Fibroblast of skin of back (primary cell): ENCODE results near the gene CFAP97D2. TPM values are rescaled to one million over a fixed set of nuclear protein-coding genes. Genes with fewer than 3 reads are reported as not detected.
"Not testable (repeated sequence)": the region's sequence is repeated elsewhere in the genome, so short reads cannot be mapped to it uniquely, and the experiment has no call there.

Source experiments
- DNase-seq: peaks from one replicate; pipeline ENCODE4 v3.0.0-alpha.2; 2013
- polyA plus RNA-seq, 2 experiments: library from polyadenylated mRNA; unstranded; fragments of 120-200 nt; gene quantifications; one replicate each; pipeline ENCODE4 v1.2.1, GENCODE V29; 2013; ENCODE audit not compliant: insufficient read length in 2 of 2

The CFAP97D2 gene
- not detected for polyA plus RNA-seq (2013, experiment 1 of 2; ENCODE audit: insufficient read length)
- not detected for polyA plus RNA-seq (2013, experiment 2 of 2; ENCODE audit: insufficient read length)

DNA sequence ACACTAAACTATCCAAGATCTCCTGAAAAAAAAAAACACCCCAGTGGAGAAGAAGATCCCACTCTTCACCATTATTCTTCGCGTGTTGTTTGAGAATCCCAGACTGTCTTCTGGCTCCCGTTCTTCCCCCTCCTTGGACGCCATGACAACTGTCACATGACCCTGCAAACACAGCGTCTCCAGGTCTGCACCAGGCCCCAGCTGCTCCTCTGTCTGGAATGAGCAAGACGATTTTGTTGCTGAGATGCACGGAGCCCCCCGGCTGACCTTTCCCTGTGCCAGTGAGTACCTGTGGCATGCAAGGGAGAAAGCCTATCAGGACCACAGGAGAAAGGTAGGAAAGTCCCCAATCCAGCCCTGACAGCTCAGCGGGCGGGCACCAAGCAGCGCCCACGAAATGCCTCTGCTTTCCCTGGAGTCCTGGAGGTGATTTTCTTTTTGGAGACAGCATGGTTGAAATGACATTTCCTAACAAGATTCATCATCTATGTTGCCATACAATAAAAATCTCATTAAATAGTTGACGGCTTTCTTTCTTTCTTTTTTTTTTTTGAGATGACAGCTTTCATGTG lies at the start of gene CFAP97D2:
Gene CFAP97D2 (plus strand): TSS at position 171 of the 572 bp plus-strand sequence. CDS start 74 bp downstream, at position 245.
- no peak for DNase-seq

DNA sequence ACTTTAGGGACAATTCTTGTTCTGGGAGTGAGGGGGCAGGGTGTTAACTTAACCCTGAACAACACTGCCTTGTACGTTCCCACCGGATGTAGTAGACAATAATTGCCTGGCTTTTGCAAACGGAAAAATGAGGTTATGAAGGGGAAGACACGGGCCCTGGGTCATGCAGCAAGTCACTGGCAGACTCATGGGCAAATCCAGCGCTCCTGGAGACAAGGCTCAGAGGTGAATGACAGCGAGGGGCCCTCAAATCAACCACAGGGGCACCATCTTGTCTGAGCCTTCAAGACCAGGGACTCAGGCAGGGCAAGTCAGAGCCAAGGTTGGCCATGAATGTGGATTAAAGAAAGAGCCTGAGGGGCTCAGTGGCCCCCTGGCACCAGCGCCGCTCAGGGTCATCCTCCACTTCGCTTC lies 49.4 kb upstream of the CFAP97D2 start:
- DNase-seq = no peak

DNA sequence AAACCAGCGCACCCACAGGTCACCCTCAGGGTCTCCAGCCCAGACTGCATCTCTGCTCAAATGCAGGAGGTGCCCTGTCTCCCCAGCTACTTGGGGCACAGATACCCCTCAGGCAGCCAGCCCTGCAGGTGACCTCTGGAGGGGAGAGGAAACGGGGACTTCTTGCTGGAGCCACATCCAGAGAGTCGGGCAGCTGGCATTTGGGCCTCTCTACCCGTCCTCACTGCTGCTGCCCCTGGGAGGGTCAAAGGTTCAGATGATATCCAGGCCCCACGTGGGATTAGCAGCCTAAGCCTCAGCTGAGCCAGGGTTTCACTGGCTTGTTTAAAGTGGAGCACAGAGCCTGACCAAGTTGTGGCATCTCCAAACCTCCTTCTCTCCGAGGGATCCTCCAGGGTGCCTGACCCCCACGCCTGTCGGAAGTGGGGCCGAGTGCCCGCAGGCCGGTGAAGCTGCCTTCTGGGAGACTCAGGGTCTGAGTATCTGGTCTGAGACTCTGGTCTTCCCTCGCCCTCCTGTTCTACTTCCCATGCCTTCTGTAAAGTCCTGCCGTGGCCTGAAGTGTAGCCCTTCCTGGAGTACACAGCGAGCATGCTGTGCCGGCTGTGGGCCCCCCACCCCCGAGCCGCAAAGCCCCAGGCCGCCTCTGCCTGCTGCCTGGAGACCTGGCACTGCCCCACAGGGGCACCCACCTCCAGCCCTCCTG lies 48.8 kb upstream of the CFAP97D2 start:
- no peak for DNase-seq

DNA sequence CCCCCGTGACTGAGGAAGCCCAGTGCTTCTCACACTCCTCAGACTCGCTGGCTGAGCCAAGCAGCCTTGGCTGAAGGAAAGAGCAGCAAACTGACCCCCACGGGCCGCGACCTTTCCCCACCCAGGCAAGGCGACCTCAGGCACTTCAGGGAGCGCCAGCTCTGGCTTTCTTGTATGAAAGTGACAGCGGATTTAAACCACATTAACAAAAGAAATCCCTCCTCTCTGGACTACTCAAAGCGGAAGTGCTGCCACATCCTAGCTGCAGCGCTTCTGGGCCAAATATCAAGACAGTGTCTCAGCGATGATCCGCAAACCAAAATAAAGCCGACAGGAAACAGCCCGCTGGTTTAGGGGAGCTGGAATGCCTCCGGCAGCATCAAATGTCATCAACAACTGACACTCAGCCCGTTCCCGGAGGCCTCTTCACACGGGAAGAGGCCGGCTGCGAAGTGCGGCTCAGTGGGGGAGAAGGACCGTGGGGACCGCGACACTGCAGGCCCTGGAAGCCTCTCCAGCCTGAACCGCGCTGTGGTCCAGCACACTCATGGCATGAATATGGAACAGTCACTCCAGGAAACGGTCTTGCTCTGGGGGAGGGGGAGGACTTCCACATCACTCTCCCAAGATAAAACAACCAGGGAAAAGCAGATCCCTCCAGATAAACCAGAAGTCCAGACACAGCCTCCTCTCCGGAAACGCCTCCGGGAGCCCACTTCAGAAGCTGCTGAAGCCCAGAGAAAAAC lies 48.0 kb upstream of the CFAP97D2 start:
- peak; percentile 99 for DNase-seq

DNA sequence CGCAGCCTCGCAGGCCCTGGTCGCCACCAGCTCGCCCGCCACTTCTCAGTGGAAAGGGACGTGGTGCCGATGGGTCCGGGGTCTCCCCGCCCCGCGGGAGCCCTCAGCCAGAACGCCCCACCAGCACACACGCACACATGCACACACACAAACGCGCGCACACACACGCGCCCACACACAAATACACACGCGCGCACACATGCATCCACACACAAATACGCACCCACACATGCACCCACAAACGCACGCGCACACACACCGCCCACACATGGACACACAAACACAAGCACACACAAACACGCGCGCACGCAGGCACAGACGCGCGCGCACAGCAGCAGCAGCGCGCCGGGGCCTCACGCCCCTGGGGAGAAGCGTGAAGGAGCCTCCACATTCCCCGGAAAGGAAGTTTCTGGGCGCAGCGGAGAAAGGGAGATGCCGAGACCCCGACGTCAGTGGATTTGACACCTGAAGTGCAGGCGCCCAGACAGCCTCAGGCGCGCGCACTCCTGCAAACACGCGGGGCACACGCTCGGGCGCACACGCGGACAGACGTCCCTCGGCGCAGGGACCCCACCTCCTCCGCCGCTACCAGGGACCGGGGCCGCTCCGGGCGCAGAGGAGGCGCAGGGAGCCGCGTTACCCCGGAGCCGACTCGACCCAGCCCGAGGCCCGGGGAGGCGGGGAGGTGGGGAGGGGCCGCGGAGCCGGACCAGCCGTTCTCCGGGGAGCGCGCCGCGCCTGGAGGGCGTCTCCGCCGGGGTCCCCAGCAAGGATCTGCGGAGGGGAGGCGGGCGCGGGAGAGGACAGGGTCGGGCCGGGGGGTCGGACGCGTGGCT lies 47.3 kb upstream of the CFAP97D2 start:
- DNase-seq = peak; percentile 33

DNA sequence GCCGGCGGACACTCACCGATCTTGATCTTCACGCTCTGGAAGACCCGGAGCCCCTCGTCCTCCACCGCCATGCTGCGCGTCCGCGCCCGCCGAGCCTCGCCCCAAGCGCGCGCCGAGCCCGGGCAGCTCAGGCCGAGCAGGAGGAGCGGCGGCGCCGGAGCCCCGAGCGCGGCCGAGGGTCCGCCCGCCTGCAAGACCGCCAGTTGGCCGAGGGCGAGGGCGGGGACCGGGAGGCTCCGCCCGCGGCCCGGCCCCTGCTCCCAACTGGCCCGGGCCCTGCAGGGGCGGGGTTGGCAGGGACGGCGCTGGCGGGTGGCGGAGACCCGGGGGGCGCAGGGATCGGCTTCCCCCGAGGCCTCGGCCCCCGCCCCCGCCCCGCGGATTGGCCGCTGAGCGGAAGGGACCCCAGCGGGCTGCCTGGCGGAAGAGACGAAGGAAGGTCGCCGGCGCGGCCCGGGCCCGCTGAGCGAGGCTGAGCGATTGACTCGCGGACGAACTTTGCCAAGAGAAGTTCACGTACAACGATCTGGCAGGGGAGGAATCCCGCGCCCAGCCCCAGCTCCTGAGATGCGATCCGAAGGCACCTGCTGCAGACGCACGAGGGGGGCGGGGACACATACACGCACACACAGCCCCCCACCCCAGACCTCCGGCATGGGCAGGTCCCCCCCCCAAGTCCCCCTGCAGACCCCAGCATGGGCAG lies 46.5 kb upstream of the CFAP97D2 start, which contains the start of gene RASA3:
Gene RASA3 (minus strand): TSS at position 205 of the 703 bp plus-strand sequence. CDS start 134 bp downstream, at position 71.
- peak; percentile 84 for DNase-seq

DNA sequence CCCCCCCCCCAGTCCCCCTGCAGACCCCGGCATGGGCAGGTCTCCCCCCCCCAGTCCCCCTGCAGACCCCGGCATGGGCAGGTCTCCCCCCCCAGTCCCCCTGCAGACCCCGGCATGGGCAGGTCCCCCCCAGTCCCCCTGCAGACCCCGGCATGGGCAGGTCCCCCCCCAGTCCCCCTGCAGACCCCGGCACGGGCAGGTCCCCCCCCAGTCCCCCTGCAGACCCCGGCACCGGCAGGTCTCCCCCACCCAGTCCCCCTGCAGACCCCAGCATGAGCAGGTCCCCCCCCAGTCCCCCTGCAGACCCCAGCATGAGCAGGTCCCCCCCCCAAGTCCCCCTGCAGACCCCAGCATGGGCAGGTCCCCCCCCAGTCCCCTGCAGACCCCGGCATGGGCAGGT lies 45.9 kb upstream of the CFAP97D2 start:
- DNase-seq = not testable (repeated sequence)

DNA sequence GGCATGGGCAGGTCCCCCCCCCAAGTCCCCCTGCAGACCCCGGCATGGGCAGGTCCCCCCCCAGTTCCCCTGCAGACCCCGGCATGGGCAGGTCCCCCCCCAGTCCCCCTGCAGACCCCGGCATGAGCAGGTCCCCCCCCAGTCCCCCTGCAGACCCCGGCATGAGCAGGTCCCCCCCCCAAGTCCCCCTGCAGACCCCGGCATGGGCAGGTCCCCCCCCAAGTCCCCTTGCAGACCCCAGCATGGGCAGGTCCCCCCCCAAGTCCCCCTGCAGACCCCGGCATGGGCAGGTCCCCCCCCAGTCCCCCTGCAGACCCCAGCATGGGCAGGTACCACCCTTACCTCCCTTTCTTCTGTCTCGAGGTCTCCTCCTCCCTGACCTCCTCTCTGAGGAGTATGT lies 45.5 kb upstream of the CFAP97D2 start:
- not testable (repeated sequence) for DNase-seq

DNA sequence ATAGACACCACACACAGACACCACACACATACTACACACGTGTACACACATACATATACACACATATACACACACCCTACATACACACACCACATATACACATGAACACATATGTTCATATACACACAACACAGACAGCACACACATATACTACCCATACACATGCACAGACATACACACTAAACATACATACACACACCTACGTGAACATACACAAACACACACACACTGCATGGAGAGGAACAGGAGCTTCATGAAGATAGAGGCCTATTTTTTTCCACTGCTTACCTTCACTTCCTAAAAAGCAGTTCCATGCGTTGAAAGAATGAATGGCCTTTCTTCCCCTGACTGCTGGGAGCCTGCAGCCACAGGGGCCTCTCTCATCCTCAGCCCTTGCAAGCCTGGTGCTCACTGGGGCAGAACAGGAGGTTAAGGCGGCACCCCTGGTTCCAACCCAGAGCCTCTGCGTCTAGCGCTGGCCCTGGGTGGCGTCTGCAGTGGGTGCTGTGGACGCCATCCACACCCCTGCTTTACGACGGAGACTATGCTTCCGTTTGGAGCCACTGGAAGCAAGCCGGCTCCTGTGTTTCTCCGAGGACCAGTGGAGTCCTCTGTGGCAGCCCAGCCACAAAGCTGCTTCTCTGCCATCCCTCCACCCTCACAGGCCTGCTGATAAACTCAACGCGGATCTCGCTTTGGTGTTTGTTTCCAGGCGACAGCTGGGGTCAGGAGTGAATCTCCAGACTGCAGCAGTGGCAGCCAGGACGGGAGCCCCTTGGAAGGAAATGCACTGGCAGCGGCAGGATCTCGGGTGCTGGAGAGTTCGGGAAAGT lies 44.7 kb upstream of the CFAP97D2 start:
- no peak for DNase-seq

DNA sequence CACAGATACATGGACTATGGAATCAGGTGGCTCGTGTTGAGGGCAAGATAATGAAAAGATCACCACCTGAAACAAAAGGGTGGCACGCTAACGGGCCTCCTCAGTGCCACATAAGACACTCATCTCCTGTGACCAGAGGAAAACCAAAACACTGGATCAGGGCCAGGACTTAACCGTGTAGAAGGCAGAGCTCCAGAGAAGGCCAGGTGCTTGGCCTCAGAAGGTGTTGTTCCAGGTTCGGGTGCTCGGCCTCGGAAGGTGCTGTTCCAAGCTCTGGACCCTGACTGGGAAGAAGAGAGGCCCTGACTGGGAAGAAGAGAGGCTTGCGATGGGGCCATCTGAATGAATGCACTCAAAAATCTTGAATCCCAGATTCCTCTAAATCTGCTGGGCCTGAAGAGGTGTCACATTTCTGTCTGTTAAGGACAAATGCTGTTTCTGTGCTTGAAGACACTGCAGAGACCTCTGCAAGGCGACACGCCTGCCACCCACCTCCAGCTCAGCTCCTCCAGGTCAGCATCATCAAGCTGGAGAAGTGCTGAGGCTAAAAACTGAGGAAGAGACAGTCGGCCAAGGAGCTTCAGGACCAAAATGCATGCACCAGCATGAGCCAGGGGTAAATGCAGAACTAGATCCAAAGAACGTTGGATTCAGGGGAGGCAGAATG lies 44.0 kb upstream of the CFAP97D2 start:
- DNase-seq = no peak

DNA sequence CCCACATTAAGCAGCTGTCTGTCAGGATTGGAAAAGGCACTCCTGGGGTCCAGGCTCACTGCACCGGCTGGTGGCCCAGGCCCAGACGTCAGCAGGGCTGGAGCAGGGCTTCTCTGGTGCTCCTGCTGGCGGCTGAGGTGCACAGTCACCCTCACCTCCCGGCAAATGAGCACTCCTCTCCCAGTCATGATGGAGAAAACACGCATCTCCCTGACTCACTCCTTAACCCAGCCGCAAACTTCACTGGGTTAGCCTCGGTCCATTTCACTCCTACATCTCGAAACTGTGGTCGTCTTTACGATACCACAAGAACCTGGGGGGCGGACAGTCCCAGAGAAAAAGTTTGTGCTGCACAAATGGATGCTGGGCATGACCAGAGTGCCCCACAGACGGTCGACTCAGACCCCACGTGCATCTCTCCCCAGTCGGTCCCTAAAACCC lies 43.3 kb upstream of the CFAP97D2 start:
- DNase-seq = no peak

DNA sequence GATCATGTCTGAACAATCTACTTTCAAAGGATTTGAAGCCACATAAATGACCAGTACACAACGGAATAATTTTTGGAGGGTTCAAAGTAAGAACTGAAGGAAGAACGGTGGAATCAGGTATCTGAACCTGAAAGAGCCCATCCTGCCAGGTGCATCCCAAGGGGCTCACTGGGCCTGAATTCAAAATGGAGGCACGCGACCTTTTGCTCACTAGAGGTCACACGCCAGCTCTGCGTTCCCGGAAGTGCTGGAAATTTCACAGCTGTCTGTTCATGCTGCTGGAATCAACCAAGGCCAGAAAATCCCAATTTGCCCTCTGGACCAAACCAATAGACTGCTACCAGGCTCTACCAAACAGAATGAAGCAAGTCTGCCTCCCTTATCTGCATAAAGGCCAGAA lies 42.5 kb upstream of the CFAP97D2 start:
- DNase-seq = no peak

DNA sequence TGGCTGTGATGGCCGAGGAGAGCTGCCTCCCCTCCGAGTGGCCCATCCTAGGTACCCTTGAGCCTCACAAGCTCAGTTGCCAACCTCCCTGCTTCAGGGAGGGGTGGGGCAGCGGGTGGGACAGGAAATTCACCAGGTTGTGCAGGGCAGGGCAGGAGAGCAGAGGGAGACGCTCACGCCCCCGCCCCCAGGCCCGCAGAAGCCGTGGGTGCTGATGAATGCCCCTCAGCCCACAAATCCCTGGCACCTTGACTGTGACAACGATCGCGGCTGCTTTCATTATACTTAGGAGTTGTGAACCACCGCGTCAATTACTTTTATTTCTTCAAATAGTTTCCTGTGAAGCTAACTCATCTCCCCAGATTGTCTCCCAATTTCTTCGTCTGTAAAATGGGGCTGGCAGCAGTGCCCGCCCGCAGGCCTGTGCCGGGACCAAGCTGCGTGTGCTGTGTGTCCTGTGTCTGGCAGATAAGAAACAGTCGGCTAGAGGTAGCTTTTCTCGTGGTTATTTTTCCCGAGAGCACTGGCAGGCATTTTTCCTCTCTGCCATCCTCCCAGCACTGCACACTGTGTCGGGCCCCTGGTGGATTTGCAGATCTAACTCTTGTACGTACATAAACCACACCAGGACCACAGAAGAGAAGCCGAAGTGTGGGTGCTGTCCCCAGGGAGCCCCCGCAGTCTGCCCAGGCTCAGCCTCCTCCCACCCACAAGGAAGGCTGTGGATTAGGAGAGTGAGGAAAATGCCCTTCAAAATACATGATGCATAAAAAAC lies 38.7 kb upstream of the CFAP97D2 start:
- DNase-seq = no peak

DNA sequence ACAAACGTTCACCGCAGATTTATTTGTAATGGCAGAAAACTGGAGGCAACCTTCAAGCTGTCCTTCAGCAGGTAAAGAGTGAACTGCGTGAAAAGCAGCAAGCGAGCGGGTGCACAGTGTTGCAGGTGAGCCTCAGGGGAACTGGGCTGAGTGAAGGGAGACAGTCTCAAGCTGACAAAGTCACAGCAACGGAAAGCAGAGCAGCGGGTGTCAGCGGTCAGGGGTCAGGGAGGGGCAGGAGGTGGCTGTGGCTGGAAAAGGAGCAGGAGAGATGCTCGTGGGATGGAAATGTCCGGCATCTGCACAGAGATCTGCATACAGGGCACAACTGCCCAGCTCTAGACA lies 38.2 kb upstream of the CFAP97D2 start:
- no peak for DNase-seq

DNA sequence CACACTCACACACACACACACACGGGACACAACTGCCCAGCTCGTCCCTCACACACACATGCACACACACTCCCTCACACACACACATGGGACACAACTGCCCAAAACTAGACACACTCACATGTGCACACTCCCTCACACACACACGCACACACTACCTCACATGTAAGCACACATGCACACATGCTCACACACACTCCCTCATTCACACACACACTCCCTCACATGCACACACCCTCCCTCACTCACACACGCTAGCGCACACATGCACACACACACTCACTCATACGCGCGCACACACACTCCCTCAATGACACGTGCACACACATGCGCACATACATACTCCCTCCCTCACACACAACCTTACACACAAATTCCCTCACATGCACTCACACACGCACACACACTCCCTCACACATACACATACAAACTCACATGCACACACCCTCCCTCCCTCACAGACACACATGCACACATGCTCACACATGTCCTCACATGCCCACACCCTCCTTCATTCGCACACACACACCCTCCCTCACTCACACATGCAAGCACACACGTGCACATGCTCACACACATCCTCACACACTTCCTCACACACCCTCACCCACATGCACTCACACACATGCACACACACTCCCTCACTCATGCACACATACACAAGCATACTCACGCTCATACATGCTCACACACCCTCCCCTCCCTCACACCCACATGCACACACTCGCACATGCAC lies 37.6 kb upstream of the CFAP97D2 start:
- no peak for DNase-seq

DNA sequence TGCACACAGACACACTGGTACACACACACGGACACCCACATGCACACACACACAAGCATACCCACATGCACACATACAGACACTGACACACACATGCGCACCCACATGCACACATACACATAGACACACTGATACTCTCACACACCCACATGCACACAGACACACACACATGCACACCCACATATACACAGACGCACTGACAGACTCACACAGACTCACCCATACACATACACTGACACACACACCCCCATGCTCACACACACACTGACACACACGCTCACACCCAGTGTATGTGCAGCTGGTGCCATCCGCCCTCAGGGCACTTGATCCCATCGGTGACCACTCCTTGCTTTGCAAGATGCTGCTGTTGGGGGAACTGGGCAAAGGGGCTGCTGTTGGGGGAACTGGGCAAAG lies 36.9 kb upstream of the CFAP97D2 start:
- DNase-seq = no peak

DNA sequence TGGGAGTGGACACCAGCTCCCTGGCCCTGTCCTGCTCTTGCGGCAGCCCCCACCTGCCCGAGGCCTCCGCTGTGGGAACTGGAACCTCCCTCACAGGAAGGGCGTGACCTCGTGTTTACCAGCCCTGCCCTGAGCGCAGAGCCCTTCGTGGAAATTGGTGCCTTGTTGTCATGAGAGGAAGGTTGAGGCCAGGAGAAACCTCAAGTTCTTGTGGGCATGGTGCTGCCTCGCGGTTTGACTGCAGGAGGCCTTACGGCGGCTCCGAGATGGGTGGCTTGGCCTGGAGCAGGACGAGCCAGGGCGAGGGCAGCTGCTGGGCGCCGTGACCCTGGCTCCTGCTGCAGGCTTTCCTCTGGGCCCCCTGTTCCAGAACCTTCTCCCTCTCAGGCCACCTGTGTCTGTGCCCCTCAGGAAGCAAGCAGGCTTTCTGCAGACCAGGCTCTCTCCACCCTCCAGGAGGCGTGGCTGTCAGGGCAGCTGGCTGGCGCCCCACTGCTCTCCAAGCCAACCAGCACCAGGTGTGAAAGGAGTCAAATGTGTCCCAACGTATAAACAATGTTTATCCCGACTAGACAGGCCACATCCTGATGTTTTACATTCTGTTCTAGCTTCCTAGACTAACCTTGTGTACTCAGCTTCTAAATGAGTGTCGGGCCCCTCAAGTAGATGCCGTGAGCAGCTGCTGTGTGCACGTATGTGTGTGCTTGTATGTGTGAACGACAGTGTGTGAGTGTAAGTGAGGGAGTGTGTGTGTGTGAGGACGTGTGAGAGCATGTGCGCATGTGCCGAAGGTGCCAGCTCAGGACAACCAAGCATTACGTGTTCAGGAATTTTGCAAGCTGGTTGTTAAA lies 36.2 kb upstream of the CFAP97D2 start:
- no peak for DNase-seq
